Vagina (tissue), 2 donors: ENCODE data around the gene CARD8. TPM values are rescaled to one million over a fixed set of nuclear protein-coding genes. Genes with fewer than 3 reads are reported as not detected.

Experiments
- DNase-seq, 2 donors: peaks; one replicate each; pipeline ENCODE4 v3.0.0-alpha.2; 2017; ENCODE audit errors: extremely low spot score in 2 of 2
- H3K27ac ChIP-seq: fragments of 200-600 bp; sonication (generic); one replicate; pipeline ENCODE4 v1.5.1; 2019
- H3K27me3 ChIP-seq: fragments of 200-600 bp; sonication (generic); one replicate; pipeline ENCODE4 v1.5.1; 2019
- H3K36me3 ChIP-seq, 2 donors: fragments of 200-600 bp; sonication (generic); one replicate each; pipeline ENCODE4 v1.5.1; 2017 to 2019
- H3K4me1 ChIP-seq: fragments of 200-600 bp; sonication (generic); one replicate; pipeline ENCODE4 v1.5.1; 2019
- H3K4me3 ChIP-seq, 2 donors: fragments of 200-600 bp; sonication (generic); 1 replicate in 1 of 2; 2 replicates in 1 of 2; pipeline ENCODE4 v1.5.1; 2016 to 2019
- H3K9me3 ChIP-seq: fragments of 200-600 bp; sonication (generic); one replicate; pipeline ENCODE4 v1.5.1; 2019
- POLR2A ChIP-seq, 2 donors: fragments of 450-650 bp; IDR thresholded peaks; one replicate each; pipeline ENCODE4 v1.6.1; 2017; ENCODE audit warnings: antibody characterized with exemption in 2 of 2, mild to moderate bottlenecking in 2 of 2, moderate library complexity in 2 of 2
- POLR2AphosphoS5 ChIP-seq, 2 donors: sonication (generic); formaldehyde crosslinking; IDR thresholded peaks; one replicate each; pipeline ENCODE4 v1.9.0; 2017; ENCODE audit warnings: antibody characterized with exemption in 2 of 2, mild to moderate bottlenecking in 2 of 2, low read depth in 1 of 2; ENCODE audit not compliant: insufficient read depth in 1 of 2
- intact Hi-C: fragments of 100-400 bp; cut with DNase I; formaldehyde crosslinking; loops from one replicate; pipeline ENCODE4 v1.15.1; 2023
- total RNA-seq: library from RNA; depleted of rRNA; stranded (reverse); fragments of >200 nt; gene quantifications from one replicate; pipeline ENCODE4 v1.2.3, GENCODE V29; 2016
- TF ChIP-seq, protein P1 (sequence below), 3 experiments: fragments of 450-650 bp in 2 of 3; fragments of 200-600 bp in 1 of 3; sonication (generic) in 1 of 3; IDR thresholded peaks; one replicate each; pipeline ENCODE4 v1.5.1; 2017 to 2019; ENCODE audit warnings: antibody characterized with exemption in 3 of 3, mild to moderate bottlenecking in 2 of 3, moderate library complexity in 2 of 3

The CARD8 gene
- total RNA-seq, 1 donor from 2014 or later: 31.9 TPM

DNA sequence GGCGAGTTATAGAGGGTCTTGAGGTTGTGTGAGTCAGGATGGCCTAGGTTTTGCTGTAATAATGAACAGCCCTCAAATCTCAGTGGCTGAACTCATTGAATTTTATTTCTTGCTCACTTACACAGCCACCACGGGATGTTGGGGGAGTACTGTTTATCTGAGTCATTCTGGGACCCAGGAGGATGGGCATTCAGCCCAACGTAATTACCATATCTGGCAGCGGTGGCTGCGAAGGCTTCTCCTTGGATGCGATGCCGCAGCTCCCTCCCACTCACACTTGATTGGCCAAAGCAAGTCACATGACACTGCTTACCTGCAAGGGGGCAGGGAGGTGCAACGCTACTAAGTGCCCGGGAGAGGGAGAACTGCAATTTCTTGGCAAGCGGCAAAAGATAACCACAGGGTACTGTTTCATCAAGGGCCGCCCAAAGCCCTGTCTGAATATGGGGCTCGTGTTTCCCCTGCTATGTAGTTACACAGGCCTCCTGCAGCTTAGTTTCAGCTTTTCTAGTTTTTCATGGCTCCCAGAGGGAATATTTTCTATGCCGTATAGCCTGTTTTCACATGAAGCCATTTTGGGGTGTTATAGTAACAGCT, 65.3 kb downstream of the CARD8 start:
- Histone ChIP-seq H3K27ac (no peak overlapping the region), H3K36me3 (peaks cover 0 to 11% of the 10 kb centered on the region in 2 donors), H3K4me3 (no peak overlapping the region), H3K27me3 (no peaks in the 10 kb centered on the region), H3K9me3 (no peaks in the 10 kb centered on the region), H3K4me1 (no peaks in the 10 kb centered on the region)
- TF ChIP-seq, protein P1, sequence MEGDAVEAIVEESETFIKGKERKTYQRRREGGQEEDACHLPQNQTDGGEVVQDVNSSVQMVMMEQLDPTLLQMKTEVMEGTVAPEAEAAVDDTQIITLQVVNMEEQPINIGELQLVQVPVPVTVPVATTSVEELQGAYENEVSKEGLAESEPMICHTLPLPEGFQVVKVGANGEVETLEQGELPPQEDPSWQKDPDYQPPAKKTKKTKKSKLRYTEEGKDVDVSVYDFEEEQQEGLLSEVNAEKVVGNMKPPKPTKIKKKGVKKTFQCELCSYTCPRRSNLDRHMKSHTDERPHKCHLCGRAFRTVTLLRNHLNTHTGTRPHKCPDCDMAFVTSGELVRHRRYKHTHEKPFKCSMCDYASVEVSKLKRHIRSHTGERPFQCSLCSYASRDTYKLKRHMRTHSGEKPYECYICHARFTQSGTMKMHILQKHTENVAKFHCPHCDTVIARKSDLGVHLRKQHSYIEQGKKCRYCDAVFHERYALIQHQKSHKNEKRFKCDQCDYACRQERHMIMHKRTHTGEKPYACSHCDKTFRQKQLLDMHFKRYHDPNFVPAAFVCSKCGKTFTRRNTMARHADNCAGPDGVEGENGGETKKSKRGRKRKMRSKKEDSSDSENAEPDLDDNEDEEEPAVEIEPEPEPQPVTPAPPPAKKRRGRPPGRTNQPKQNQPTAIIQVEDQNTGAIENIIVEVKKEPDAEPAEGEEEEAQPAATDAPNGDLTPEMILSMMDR (IDR thresholded peaks at IDR 0.05): no peak
- DNase-seq: no peak
- intact Hi-C loops: no loop called here

DNA sequence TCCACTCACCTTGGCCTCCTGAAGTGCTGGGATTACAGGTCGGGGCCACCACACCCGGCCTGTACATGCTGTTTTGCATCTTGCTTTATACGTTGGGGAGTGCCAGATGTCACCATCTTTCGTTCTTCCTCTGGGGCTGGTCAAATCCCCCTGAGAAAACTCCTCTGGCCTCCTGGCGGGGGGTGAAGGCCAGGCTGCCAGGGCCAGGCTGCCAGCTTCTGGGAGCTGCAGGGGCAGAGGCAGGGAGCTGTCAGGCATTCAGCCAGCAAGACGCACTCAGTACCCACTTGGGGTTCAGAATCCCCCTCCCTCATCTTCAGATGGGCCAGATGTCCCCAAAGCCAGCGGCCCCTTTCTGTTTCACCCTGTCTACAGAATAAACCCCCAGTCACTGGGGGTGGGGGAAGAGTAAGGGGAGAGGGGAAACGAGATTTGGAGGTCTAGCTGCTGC, 69.1 kb downstream of the CARD8 start:
- H3K9me3 ChIP-seq: no peaks in the 10 kb centered on the region
- H3K4me3 ChIP-seq: no peak overlapping the region
- intact Hi-C loops: no loop called here
- no peak for TF ChIP-seq POLR2AphosphoS5 (IDR thresholded peaks at IDR 0.05; ENCODE audit: insufficient read depth in 1 of 2, low read depth in 1 of 2)
- TF ChIP-seq, protein P1 (IDR thresholded peaks at IDR 0.05): no peak
- no peak for TF ChIP-seq POLR2A (IDR thresholded peaks at IDR 0.05)
- no peak for DNase-seq
- no peaks in the 10 kb centered on the region for H3K4me1 ChIP-seq
- H3K36me3 ChIP-seq: peaks cover 0 to 18% of the 10 kb centered on the region in 2 donors
- no peaks in the 10 kb centered on the region for H3K27me3 ChIP-seq
- H3K27ac ChIP-seq: no peak overlapping the region

DNA sequence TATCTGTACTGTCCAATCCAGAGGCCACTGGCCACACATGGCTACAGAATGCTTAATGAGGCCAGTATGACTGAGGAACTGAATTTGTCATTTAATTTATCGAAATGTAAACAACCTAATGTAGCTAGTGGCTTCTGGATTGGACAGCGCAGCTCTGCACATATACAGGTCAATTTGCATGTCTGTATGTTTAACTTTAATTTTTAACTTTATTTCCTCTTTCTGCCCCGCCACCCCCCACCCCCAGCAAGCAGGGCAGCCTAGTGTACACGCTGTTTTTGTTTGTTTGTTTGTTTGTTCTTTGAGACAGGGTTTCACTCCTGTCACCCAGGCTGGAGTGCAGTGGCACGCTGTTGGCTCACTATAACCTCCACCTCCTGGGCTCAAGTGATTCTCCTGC, 69.7 kb downstream of the CARD8 start:
- H3K4me3 ChIP-seq: no peak overlapping the region
- intact Hi-C loops: no loop called here
- TF ChIP-seq POLR2A (IDR thresholded peaks at IDR 0.05) (no peak), POLR2AphosphoS5 (IDR thresholded peaks at IDR 0.05; ENCODE audit: insufficient read depth in 1 of 2, low read depth in 1 of 2) (no peak)
- TF ChIP-seq, protein P1 (IDR thresholded peaks at IDR 0.05): no peak
- no peak overlapping the region for H3K27ac ChIP-seq
- H3K4me1 ChIP-seq: no peaks in the 10 kb centered on the region
- DNase-seq: no peak
- H3K9me3 ChIP-seq: peaks cover 4% of the 10 kb centered on the region
- H3K36me3 ChIP-seq: peaks cover 0 to 18% of the 10 kb centered on the region in 2 donors
- H3K27me3 ChIP-seq: no peaks in the 10 kb centered on the region

DNA sequence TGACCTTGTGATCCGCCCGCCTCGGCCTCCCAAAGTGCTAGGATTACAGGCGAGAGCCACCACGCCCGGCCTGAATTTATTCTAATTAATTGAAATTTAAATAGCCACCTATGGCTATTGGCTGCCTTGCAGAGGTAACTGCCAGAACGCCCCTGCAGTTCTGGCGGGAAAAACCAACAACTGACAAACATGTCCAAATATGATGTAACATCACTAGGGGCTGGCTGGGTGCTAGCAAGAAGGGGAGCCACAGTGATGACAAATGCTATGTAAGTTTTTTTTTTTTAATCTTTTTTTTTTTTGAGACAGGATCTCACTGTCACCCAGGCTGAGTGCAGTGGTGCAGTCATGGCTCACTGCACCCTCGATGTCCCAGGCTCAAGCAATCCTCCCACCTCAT, 72.4 kb downstream of the CARD8 start:
- H3K27ac ChIP-seq: no peak overlapping the region
- DNase-seq: no peak
- no peaks in the 10 kb centered on the region for H3K27me3 ChIP-seq
- intact Hi-C loops: no loop called here
- H3K4me3 ChIP-seq: no peak overlapping the region
- H3K36me3 ChIP-seq: peaks cover 0 to 12% of the 10 kb centered on the region in 2 donors
- TF ChIP-seq POLR2AphosphoS5 (IDR thresholded peaks at IDR 0.05; ENCODE audit: insufficient read depth in 1 of 2, low read depth in 1 of 2) (no peak), POLR2A (IDR thresholded peaks at IDR 0.05) (no peak)
- TF ChIP-seq, protein P1 (IDR thresholded peaks at IDR 0.05): no peak
- no peaks in the 10 kb centered on the region for H3K4me1 ChIP-seq
- peaks cover 5% of the 10 kb centered on the region for H3K9me3 ChIP-seq

DNA sequence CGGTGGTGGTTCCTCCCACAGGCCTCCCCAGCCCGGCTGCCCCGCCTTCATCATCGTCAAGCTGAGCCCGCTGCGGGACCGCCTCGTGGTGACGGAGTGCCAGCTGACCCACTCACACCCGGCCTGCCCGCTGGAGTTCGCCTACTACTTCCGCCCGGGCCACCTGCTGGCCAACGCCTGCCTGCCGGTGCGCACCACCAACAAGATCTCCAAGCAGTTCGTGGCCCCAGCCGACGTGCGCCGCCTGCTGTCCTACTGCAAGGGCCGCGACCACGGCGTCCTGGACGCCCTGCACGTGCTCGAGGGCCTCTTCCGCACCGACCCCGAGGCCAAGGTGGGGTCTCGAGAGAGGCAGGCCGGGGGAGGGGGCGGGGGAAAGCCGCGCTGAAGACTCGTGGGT, 73.3 kb downstream of the CARD8 start:
- no peaks in the 10 kb centered on the region for H3K27me3 ChIP-seq
- H3K4me1 ChIP-seq: no peaks in the 10 kb centered on the region
- peaks cover 5% of the 10 kb centered on the region for H3K9me3 ChIP-seq
- no peak overlapping the region for H3K4me3 ChIP-seq
- H3K27ac ChIP-seq: no peak overlapping the region
- TF ChIP-seq POLR2AphosphoS5 (IDR thresholded peaks at IDR 0.05; ENCODE audit: insufficient read depth in 1 of 2, low read depth in 1 of 2) (no peak), POLR2A (IDR thresholded peaks at IDR 0.05) (no peak)
- TF ChIP-seq, protein P1 (IDR thresholded peaks at IDR 0.05): no peak
- intact Hi-C loops: no loop called here
- no peak for DNase-seq
- peaks cover 0 to 7% of the 10 kb centered on the region in 2 donors for H3K36me3 ChIP-seq
